Gastroesophageal sphincter (tissue), 3 donors: ENCODE results near the gene SPOCD1.

ENCODE experiments used
- CTCF ChIP-seq, 4 experiments: fragments of 200-600 bp in 2 of 4; fragments of 450-650 bp in 2 of 4; sonication (generic) in 1 of 4; IDR thresholded peaks; one replicate each; pipeline ENCODE4 v1.5.1; 2017 to 2019; ENCODE audit warnings: antibody characterized with exemption in 4 of 4, mild to moderate bottlenecking in 2 of 4, moderate library complexity in 2 of 4
- EP300 ChIP-seq: sonication (generic); formaldehyde crosslinking; IDR thresholded peaks from one replicate; pipeline ENCODE4 v1.6.1; 2017; ENCODE audit warnings: antibody characterized with exemption, mild to moderate bottlenecking
- POLR2A ChIP-seq, 2 donors: fragments of 450-650 bp; IDR thresholded peaks; one replicate each; pipeline ENCODE4 v1.6.1; 2017; ENCODE audit warnings: antibody characterized with exemption in 2 of 2, mild to moderate bottlenecking in 2 of 2, moderate library complexity in 1 of 2

GRCh38 chr1:31793086-31793485 lies 22.7 kb downstream of the SPOCD1 start:
- TF ChIP-seq EP300 = no peak
- no peak for TF ChIP-seq CTCF (IDR thresholded peaks at IDR 0.05)
- TF ChIP-seq POLR2A (IDR thresholded peaks at IDR 0.05) = no peak
